Prostate gland (tissue), 2 donors: ENCODE measurements around the gene RFTN1.

Source experiments
- POLR2A ChIP-seq: fragments of 450-650 bp; IDR thresholded peaks from one replicate; pipeline ENCODE4 v1.6.1; 2016; ENCODE audit warnings: antibody characterized with exemption, mild to moderate bottlenecking
- TF ChIP-seq, protein P1 (sequence below), 4 experiments: fragments of 200-600 bp in 2 of 4; fragments of 450-650 bp in 2 of 4; sonication (generic) in 2 of 4; IDR thresholded peaks; 1 replicate in 3 of 4; 2 replicates in 1 of 4; pipeline ENCODE4 v1.5.1; 2016 to 2019; ENCODE audit warnings: antibody characterized with exemption in 4 of 4, mild to moderate bottlenecking in 2 of 4, moderate library complexity in 2 of 4

DNA sequence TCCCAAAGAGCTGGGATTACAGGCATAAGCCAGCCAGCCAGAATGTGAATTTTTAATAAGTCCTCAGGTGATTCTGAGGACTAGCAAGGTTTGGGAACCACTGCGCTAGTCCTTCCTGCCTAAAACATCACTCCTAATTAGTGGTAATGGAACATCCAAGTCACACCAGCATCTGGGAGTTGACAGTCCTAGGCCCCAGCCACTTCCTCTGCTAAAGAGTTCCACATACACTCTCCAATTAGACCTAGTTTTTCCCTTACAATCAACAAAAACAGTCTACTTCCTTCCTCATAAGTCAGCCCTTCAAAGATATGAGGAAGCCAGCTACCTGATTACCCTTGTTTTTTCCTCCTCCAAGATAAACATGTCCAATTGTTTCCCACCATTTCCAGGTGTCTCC is 170.4 kb downstream of the RFTN1 start:
- TF ChIP-seq, protein P1, sequence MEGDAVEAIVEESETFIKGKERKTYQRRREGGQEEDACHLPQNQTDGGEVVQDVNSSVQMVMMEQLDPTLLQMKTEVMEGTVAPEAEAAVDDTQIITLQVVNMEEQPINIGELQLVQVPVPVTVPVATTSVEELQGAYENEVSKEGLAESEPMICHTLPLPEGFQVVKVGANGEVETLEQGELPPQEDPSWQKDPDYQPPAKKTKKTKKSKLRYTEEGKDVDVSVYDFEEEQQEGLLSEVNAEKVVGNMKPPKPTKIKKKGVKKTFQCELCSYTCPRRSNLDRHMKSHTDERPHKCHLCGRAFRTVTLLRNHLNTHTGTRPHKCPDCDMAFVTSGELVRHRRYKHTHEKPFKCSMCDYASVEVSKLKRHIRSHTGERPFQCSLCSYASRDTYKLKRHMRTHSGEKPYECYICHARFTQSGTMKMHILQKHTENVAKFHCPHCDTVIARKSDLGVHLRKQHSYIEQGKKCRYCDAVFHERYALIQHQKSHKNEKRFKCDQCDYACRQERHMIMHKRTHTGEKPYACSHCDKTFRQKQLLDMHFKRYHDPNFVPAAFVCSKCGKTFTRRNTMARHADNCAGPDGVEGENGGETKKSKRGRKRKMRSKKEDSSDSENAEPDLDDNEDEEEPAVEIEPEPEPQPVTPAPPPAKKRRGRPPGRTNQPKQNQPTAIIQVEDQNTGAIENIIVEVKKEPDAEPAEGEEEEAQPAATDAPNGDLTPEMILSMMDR (IDR thresholded peaks at IDR 0.05): no peak
- TF ChIP-seq POLR2A: no peak
